Peyer's patch (tissue), 4 donors: ENCODE measurements around the gene ACSL1. TPM values are rescaled to one million over a fixed set of nuclear protein-coding genes. Genes with fewer than 3 reads are reported as not detected.

Experiments used
- DNase-seq, 3 donors: peaks; one replicate each; pipeline ENCODE4 v3.0.0-alpha.2; 2017 to 2019
- H3K27ac ChIP-seq, 4 donors: fragments of 200-600 bp; sonication (generic); one replicate each; pipeline ENCODE4 v1.5.1; 2016 to 2019
- H3K27me3 ChIP-seq, 2 donors: fragments of 200-600 bp; sonication (generic); one replicate each; pipeline ENCODE4 v1.5.1; 2019
- H3K36me3 ChIP-seq, 3 donors: fragments of 200-600 bp; sonication (generic); one replicate each; pipeline ENCODE4 v1.5.1; 2016 to 2019
- H3K4me1 ChIP-seq, 4 donors: fragments of 200-600 bp; sonication (generic); one replicate each; pipeline ENCODE4 v1.5.1; 2016 to 2019
- H3K4me3 ChIP-seq, 4 donors: fragments of 200-600 bp; sonication (generic); 1 replicate in 3 of 4; 2 replicates in 1 of 4; pipeline ENCODE4 v1.5.1; 2016 to 2019; ENCODE audit warnings: mild to moderate bottlenecking in 1 of 4
- H3K9me3 ChIP-seq, 4 donors: fragments of 200-600 bp; sonication (generic); one replicate each; pipeline ENCODE4 v1.5.1; 2016 to 2019; ENCODE audit warnings: mild to moderate bottlenecking in 1 of 4
- CTCF ChIP-seq, 6 experiments: fragments of 450-650 bp in 4 of 6; fragments of 200-600 bp in 2 of 6; sonication (generic) in 1 of 6; IDR thresholded peaks; one replicate each; pipeline ENCODE4 v1.5.1; 2017 to 2019; ENCODE audit warnings: antibody characterized with exemption in 6 of 6, mild to moderate bottlenecking in 3 of 6, moderate library complexity in 1 of 6
- POLR2A ChIP-seq, 2 donors: fragments of 450-650 bp; IDR thresholded peaks; one replicate each; pipeline ENCODE4 v1.5.1; 2017; ENCODE audit warnings: antibody characterized with exemption in 2 of 2, mild to moderate bottlenecking in 2 of 2, moderate library complexity in 2 of 2
- total RNA-seq, 4 donors: library from RNA; depleted of rRNA; stranded (reverse); fragments of >200 nt; gene quantifications; one replicate each; pipeline ENCODE4 v1.1.0, GENCODE V29; 2016

The ACSL1 gene
- total RNA-seq, 4 donors from 2014 or later: 14.9 to 23.1 (median 18.1) TPM

GRCh38 chr4:184755278-184755677 is 70.5 kb downstream of the ACSL1 start:
- no peaks in the 10 kb centered on the region for H3K9me3 ChIP-seq
- H3K4me3 ChIP-seq: no peak overlapping the region
- H3K27me3 ChIP-seq: no peaks in the 10 kb centered on the region
- peaks cover 0 to 25% (median 0%) of the 10 kb centered on the region in 3 donors for H3K36me3 ChIP-seq
- no peaks in the 10 kb centered on the region for H3K4me1 ChIP-seq
- no peak overlapping the region for H3K27ac ChIP-seq
- TF ChIP-seq POLR2A (IDR thresholded peaks at IDR 0.05) (no peak), CTCF (IDR thresholded peaks at IDR 0.05) (no peak)
- no peak for DNase-seq

GRCh38 chr4:184752496-184753275 is 73.1 kb downstream of the ACSL1 start:
- H3K4me1 ChIP-seq: no peaks in the 10 kb centered on the region
- no peak for DNase-seq
- H3K9me3 ChIP-seq: no peaks in the 10 kb centered on the region
- TF ChIP-seq CTCF (IDR thresholded peaks at IDR 0.05) (no peak), POLR2A (IDR thresholded peaks at IDR 0.05) (no peak)
- no peak overlapping the region for H3K4me3 ChIP-seq
- no peak overlapping the region for H3K27ac ChIP-seq
- no peaks in the 10 kb centered on the region for H3K27me3 ChIP-seq
- peaks cover 0 to 22% (median 0%) of the 10 kb centered on the region in 3 donors for H3K36me3 ChIP-seq

GRCh38 chr4:184751585-184751956 is 74.2 kb downstream of the ACSL1 start:
- Histone ChIP-seq H3K4me1 (peaks cover 0 to 10% (median 2%) of the 10 kb centered on the region in 4 donors), H3K36me3 (peaks cover 0 to 15% (median 0%) of the 10 kb centered on the region in 3 donors), H3K27me3 (no peaks in the 10 kb centered on the region), H3K27ac (no peak overlapping the region), H3K4me3 (no peak overlapping the region), H3K9me3 (no peaks in the 10 kb centered on the region)
- TF ChIP-seq POLR2A (IDR thresholded peaks at IDR 0.05): no peak
- TF ChIP-seq CTCF (IDR thresholded peaks at IDR 0.05): no peak
- DNase-seq: no peak

GRCh38 chr4:184750926-184751584 is 74.7 kb downstream of the ACSL1 start:
- H3K27me3 ChIP-seq: no peaks in the 10 kb centered on the region

GRCh38 chr4:184748251-184748652 is 77.5 kb downstream of the ACSL1 start:
- no peak for DNase-seq
- TF ChIP-seq CTCF (IDR thresholded peaks at IDR 0.05): no peak
- TF ChIP-seq POLR2A (IDR thresholded peaks at IDR 0.05): no peak
- H3K27ac ChIP-seq: no peak overlapping the region

More at GRCh38 chr4:184750926-184751584, 74.7 kb downstream of the ACSL1 start:
- Histone ChIP-seq H3K4me3 (no peak overlapping the region), H3K36me3 (peaks cover 0 to 10% (median 0%) of the 10 kb centered on the region in 3 donors), H3K27ac (no peak overlapping the region), H3K4me1 (peaks cover 0 to 14% (median 5%) of the 10 kb centered on the region in 4 donors), H3K9me3 (no peaks in the 10 kb centered on the region)
- DNase-seq: no peak
- TF ChIP-seq POLR2A (IDR thresholded peaks at IDR 0.05) (no peak), CTCF (IDR thresholded peaks at IDR 0.05) (no peak)

More at GRCh38 chr4:184748251-184748652, 77.5 kb downstream of the ACSL1 start:
- H3K27me3 ChIP-seq: no peaks in the 10 kb centered on the region
- no peak overlapping the region for H3K4me3 ChIP-seq
- peaks cover 0 to 14% (median 5%) of the 10 kb centered on the region in 4 donors for H3K4me1 ChIP-seq
- no peaks in the 10 kb centered on the region for H3K9me3 ChIP-seq
- no peaks in the 10 kb centered on the region for H3K36me3 ChIP-seq
